GM12878 (cell line): Measurements from ENCODE around the gene C16orf95. TPM values are rescaled to one million over a fixed set of nuclear protein-coding genes. Genes with fewer than 3 reads are reported as not detected.

Source experiments
- ATAC-seq: fragments of 200-7000 bp; cut with Tn5 transposase; 3 replicates; pipeline ENCODE4 v1.9.1; 2020; ENCODE audit warnings: mild to moderate bottlenecking, moderate library complexity
- BruUV-seq: library from RNA; stranded (reverse); fragments of 400-500 nt; replicated peaks from 2 replicates; lab custom pipeline; 2021; lab: Mats Ljungman, UMichigan
- CTCF ChIA-PET: fragments of 300-600 bp; sonication (Branson Sonifier 250); formaldehyde crosslinking; extraction: SDS; loops from one replicate; lab custom pipeline; 2021; ENCODE audit warnings: inconsistent platforms; lab: Yijun Ruan, JAX
- POLR2A ChIA-PET: fragments of 350-600 bp; formaldehyde crosslinking; extraction: SDS; loops from one replicate; lab custom pipeline; 2021; ENCODE audit warnings: inconsistent platforms; lab: Charles Lee
- RAD21 ChIA-PET: fragments of 300-600 bp; sonication (Branson Sonifier 250); formaldehyde crosslinking; loops from one replicate; lab custom pipeline; 2023; ENCODE audit warnings: antibody characterized with exemption; ENCODE audit not compliant: unreplicated experiment; lab: Charles Lee
- SMC1A ChIA-PET: fragments of 300-600 bp; sonication (Branson Sonifier 250); formaldehyde crosslinking; loops from one replicate; lab custom pipeline; 2023; ENCODE audit not compliant: unreplicated experiment, uncharacterized antibody; lab: Charles Lee
- DNase-seq: peaks from one replicate; pipeline ENCODE4 v3.0.0-alpha.2; 2011; ENCODE audit warnings: low read depth, low spot score
- FAIRE-seq: peaks from 3 replicates; lab custom pipeline; 2011; peaks lifted over from hg19 to GRCh38; lab: Jason Lieb, UNC
- H2AFZ ChIP-seq: 2 replicates; pipeline ENCODE4 v1.6.0; 2011; ENCODE audit warnings: low read depth, low read length, control low read depth; ENCODE audit not compliant: control insufficient read depth
- H3K27ac ChIP-seq: 2 replicates; pipeline ENCODE4 v1.5.1; 2011; ENCODE audit warnings: control low read depth; ENCODE audit not compliant: control insufficient read depth, insufficient read depth
- H3K27me3 ChIP-seq, 2 experiments: replicated peaks in 1 of 2; 2 replicates each; pipeline versions ENCODE4 v1.6.0 to v1.6.1; 2011; ENCODE audit warnings: low read length in 1 of 2; ENCODE audit not compliant: control insufficient read depth in 2 of 2, insufficient read depth in 2 of 2
- H3K36me3 ChIP-seq, 2 experiments: 2 replicates each; pipeline ENCODE4 v1.5.1; 2011; ENCODE audit warnings: low read length in 1 of 2; ENCODE audit not compliant: control insufficient read depth in 2 of 2, insufficient read depth in 2 of 2
- H3K4me1 ChIP-seq: 2 replicates; pipeline ENCODE4 v1.6.1; 2011; ENCODE audit warnings: mild to moderate bottlenecking, low read length, moderate library complexity, mixed read lengths; ENCODE audit not compliant: control insufficient read depth, insufficient read depth
- H3K4me2 ChIP-seq: 2 replicates; pipeline ENCODE4 v1.6.0; 2011; ENCODE audit warnings: control low read depth; ENCODE audit not compliant: control insufficient read depth, insufficient read depth
- H3K4me3 ChIP-seq: fragments of 200-600 bp; sonication (generic); 2 replicates; pipeline ENCODE4 v1.5.1; 2016
- H3K79me2 ChIP-seq: 2 replicates; pipeline ENCODE4 v1.6.0; 2011; ENCODE audit warnings: low read length; ENCODE audit not compliant: control insufficient read depth, insufficient read depth
- H3K9ac ChIP-seq: 2 replicates; pipeline ENCODE4 v1.8.0; 2011; ENCODE audit warnings: low read length, control low read depth, mixed read lengths; ENCODE audit not compliant: control insufficient read depth, insufficient read depth
- H3K9me3 ChIP-seq: replicated peaks from 3 replicates; pipeline ENCODE4 v1.5.1; 2011; ENCODE audit warnings: mild to moderate bottlenecking, low read length; ENCODE audit not compliant: control insufficient read depth, insufficient read depth
- H4K20me1 ChIP-seq: 2 replicates; pipeline ENCODE4 v1.6.0; 2011; ENCODE audit not compliant: control insufficient read depth, insufficient read depth
- BHLHE40 ChIP-seq, 2 experiments: fragments of 450-650 bp in 1 of 2; IDR thresholded peaks; 2 replicates each; pipeline ENCODE4 v1.6.1; 2011 to 2017; ENCODE audit warnings: low read depth in 2 of 2, borderline replicate concordance in 1 of 2, improper control_type of control experiment in 1 of 2, low read length in 1 of 2, mild to moderate bottlenecking in 1 of 2
- CHD1 ChIP-seq: IDR thresholded peaks from 2 replicates; pipeline ENCODE4 v1.6.1; 2012; ENCODE audit warnings: low read depth, low read length, improper control_type of control experiment
- MEF2B ChIP-seq: fragments of 450-650 bp; IDR thresholded peaks from 2 replicates; pipeline ENCODE4 v1.6.1; 2018; ENCODE audit warnings: mild to moderate bottlenecking, moderate library complexity; ENCODE audit not compliant: partially characterized antibody, poor library complexity, severe bottlenecking
- MLLT1 ChIP-seq: fragments of 450-650 bp; IDR thresholded peaks from 2 replicates; pipeline ENCODE4 v1.6.1; 2016; ENCODE audit warnings: mild to moderate bottlenecking
- MYC ChIP-seq: IDR thresholded peaks from 2 replicates; pipeline ENCODE4 v1.6.1; 2011; ENCODE audit warnings: mild to moderate bottlenecking, low read length, moderate library complexity, inconsistent platforms; ENCODE audit not compliant: insufficient read depth, insufficient replicate concordance, insufficient read length, severe bottlenecking
- NFIC ChIP-seq: IDR thresholded peaks from 2 replicates; pipeline ENCODE4 v1.6.1; 2012; ENCODE audit warnings: low read depth, mild to moderate bottlenecking, inconsistent platforms, low read length, moderate library complexity
- NFXL1 ChIP-seq: fragments of 450-650 bp; IDR thresholded peaks from 2 replicates; pipeline ENCODE4 v1.6.1; 2017; ENCODE audit warnings: antibody characterized with exemption, mild to moderate bottlenecking, borderline replicate concordance
- POLR2AphosphoS2 ChIP-seq: IDR thresholded peaks from 2 replicates; pipeline ENCODE4 v1.6.1; 2011; ENCODE audit warnings: low read depth, mild to moderate bottlenecking, low read length, improper control_type of control experiment, moderate library complexity
- RAD21 ChIP-seq: IDR thresholded peaks from 2 replicates; pipeline ENCODE4 v1.6.1; 2011; ENCODE audit warnings: mild to moderate bottlenecking, low read depth, low read length, moderate library complexity; ENCODE audit not compliant: insufficient read depth
- SIN3A ChIP-seq: IDR thresholded peaks from 2 replicates; pipeline ENCODE4 v1.6.1; 2012; ENCODE audit warnings: low read depth, low read length, improper control_type of control experiment
- STAT1 ChIP-seq: fragments of 450-650 bp; conservative IDR thresholded peaks from 2 replicates; pipeline ENCODE4 v1.6.1; 2014; ENCODE audit warnings: antibody characterized with exemption, mild to moderate bottlenecking
- ZBED1 ChIP-seq: IDR thresholded peaks from 2 replicates; pipeline ENCODE4 v1.6.1; 2016; ENCODE audit warnings: borderline replicate concordance
- ZNF207 ChIP-seq: fragments of 450-650 bp; IDR thresholded peaks from 2 replicates; pipeline ENCODE4 v1.6.1; 2014; ENCODE audit warnings: antibody characterized with exemption, mild to moderate bottlenecking, borderline replicate concordance
- ZNF217 ChIP-seq: fragments of 450-650 bp; IDR thresholded peaks from 2 replicates; pipeline ENCODE4 v1.6.1; 2017; ENCODE audit warnings: antibody characterized with exemption, mild to moderate bottlenecking
- WGBS: methylation state at CpG from one replicate; pipeline ENCODE4 v1.1.6; 2016; ENCODE audit warnings: low lambda C conversion rate; ENCODE audit not compliant: insufficient replicate concordance, insufficient coverage; ENCODE audit errors: missing lambda C conversion rate; 5-methylcytosine and 5-hydroxymethylcytosine counted together
- in situ Hi-C: fragments of 300-500 bp; cut with MboI; formaldehyde crosslinking; loops from 9 replicates; pipeline ENCODE4 v1.14.3; 2018; ENCODE audit warnings: mixed read lengths
- intact Hi-C: fragments of 100-400 bp; cut with micrococcal nuclease; formaldehyde crosslinking; loops from one replicate; pipeline ENCODE4 v1.14.2; 2022; ENCODE audit not compliant: unreplicated experiment
- polyA plus RNA-seq, 11 experiments: library from polyadenylated mRNA; depleted of rRNA in 4 of 11; unstranded in 6 of 11; stranded (reverse) in 5 of 11; fragments of >200 nt; fragmentation: Nextera tagmentation in 4 of 11; fragmentation: Illumina TruSeq in 1 of 11; extraction: Ambion mirVana in 4 of 11; extraction: Trizol in 1 of 11; gene quantifications; 1 replicate in 1 of 11; 2 replicates in 10 of 11; pipeline versions ENCODE4 v1.2.1 to v1.2.3, GENCODE V29; 2011 to 2016; ENCODE audit warnings: inconsistent platforms in 2 of 11, missing spikeins in 2 of 11, low read depth in 1 of 11
- total RNA-seq, 4 experiments: library from RNA; depleted of rRNA in 3 of 4; stranded (reverse); fragments of >200 nt in 3 of 4; fragmentation: Illumina TruSeq in 1 of 4; extraction: Trizol in 1 of 4; gene quantifications; 2 replicates each; pipeline versions ENCODE4 v1.2.1 to v1.2.3, GENCODE V29; 2013 to 2021
- TF ChIP-seq, protein P1 (sequence below): fragments of 150-350 bp; IDR thresholded peaks from 2 replicates; pipeline ENCODE4 v1.6.1; 2014; ENCODE audit warnings: mild to moderate bottlenecking, low read depth, low read length
- TF ChIP-seq, protein P2 (sequence below): fragments of 450-650 bp; IDR thresholded peaks from 2 replicates; pipeline ENCODE4 v1.6.1; 2016; ENCODE audit warnings: mild to moderate bottlenecking, moderate library complexity, borderline replicate concordance

The C16orf95 gene
- total and polyA plus RNA-seq, 10 of the 15 experiments (the other 5 are each of a cell fraction or from before 2014, with no cell fraction given), result 0.90 to 22.7 (median 6.0) TPM

- H3K36me3 ChIP-seq, result no peaks in the 10 kb centered on the region
- ChIA-PET RAD21 (no interaction called here), SMC1A (no interaction called here), CTCF (interaction anchor here (0.7 to 2.1 kb wide), 3 partner anchors 16 to 875 kb away, joined by 4 to 5 read pairs (median 4); no protein-coding TSS in a partner anchor), POLR2A (no interaction called here)
- no peak overlapping the region for H3K4me2 ChIP-seq
- no peaks in the 10 kb centered on the region for H3K79me2 ChIP-seq
- ATAC-seq (no peak), DNase-seq (no peak), FAIRE-seq (no peak)
- no peak overlapping the region for H3K9ac ChIP-seq
- no peak overlapping the region for H3K4me3 ChIP-seq
- no peak overlapping the region for H3K27ac ChIP-seq
- no peak overlapping the region for H2AFZ ChIP-seq
- no peaks in the 10 kb centered on the region for H3K27me3 ChIP-seq
- no TSS peak for BruUV-seq
- WGBS, result 72% methylated on average over 20 of the region's 20 CpGs
- in situ Hi-C loops, result no loop called here
- H3K9me3 ChIP-seq, result no peaks in the 10 kb centered on the region; the same call in 2 of the 3 replicates
- intact Hi-C loops, result loop anchor here (5.0 kb wide), 1 partner anchor 734 kb away; no protein-coding TSS in a partner anchor
- H4K20me1 ChIP-seq, result no peaks in the 10 kb centered on the region
- no peaks in the 10 kb centered on the region for H3K4me1 ChIP-seq
- no peak for TF ChIP-seq MLLT1
- no peak for TF ChIP-seq STAT1
- TF ChIP-seq ZNF207, result no peak
- no peak for TF ChIP-seq POLR2AphosphoS2
- TF ChIP-seq NFIC, result no peak
- no peak for TF ChIP-seq MEF2B
- TF ChIP-seq NFXL1, result no peak
- TF ChIP-seq RAD21, result no peak
- no peak for TF ChIP-seq CHD1
- TF ChIP-seq ZBED1, result no peak
- TF ChIP-seq ZNF217, result no peak
- no peak for TF ChIP-seq BHLHE40 (IDR thresholded peaks at IDR 0.05; ENCODE audit: borderline replicate concordance in 1 of 2, low read depth in 2 of 2, low read length in 1 of 2)
- TF ChIP-seq, protein P1, sequence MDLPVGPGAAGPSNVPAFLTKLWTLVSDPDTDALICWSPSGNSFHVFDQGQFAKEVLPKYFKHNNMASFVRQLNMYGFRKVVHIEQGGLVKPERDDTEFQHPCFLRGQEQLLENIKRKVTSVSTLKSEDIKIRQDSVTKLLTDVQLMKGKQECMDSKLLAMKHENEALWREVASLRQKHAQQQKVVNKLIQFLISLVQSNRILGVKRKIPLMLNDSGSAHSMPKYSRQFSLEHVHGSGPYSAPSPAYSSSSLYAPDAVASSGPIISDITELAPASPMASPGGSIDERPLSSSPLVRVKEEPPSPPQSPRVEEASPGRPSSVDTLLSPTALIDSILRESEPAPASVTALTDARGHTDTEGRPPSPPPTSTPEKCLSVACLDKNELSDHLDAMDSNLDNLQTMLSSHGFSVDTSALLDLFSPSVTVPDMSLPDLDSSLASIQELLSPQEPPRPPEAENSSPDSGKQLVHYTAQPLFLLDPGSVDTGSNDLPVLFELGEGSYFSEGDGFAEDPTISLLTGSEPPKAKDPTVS, result no peak
- no peak for TF ChIP-seq SIN3A
- no peak for TF ChIP-seq MYC
- TF ChIP-seq, protein P2, sequence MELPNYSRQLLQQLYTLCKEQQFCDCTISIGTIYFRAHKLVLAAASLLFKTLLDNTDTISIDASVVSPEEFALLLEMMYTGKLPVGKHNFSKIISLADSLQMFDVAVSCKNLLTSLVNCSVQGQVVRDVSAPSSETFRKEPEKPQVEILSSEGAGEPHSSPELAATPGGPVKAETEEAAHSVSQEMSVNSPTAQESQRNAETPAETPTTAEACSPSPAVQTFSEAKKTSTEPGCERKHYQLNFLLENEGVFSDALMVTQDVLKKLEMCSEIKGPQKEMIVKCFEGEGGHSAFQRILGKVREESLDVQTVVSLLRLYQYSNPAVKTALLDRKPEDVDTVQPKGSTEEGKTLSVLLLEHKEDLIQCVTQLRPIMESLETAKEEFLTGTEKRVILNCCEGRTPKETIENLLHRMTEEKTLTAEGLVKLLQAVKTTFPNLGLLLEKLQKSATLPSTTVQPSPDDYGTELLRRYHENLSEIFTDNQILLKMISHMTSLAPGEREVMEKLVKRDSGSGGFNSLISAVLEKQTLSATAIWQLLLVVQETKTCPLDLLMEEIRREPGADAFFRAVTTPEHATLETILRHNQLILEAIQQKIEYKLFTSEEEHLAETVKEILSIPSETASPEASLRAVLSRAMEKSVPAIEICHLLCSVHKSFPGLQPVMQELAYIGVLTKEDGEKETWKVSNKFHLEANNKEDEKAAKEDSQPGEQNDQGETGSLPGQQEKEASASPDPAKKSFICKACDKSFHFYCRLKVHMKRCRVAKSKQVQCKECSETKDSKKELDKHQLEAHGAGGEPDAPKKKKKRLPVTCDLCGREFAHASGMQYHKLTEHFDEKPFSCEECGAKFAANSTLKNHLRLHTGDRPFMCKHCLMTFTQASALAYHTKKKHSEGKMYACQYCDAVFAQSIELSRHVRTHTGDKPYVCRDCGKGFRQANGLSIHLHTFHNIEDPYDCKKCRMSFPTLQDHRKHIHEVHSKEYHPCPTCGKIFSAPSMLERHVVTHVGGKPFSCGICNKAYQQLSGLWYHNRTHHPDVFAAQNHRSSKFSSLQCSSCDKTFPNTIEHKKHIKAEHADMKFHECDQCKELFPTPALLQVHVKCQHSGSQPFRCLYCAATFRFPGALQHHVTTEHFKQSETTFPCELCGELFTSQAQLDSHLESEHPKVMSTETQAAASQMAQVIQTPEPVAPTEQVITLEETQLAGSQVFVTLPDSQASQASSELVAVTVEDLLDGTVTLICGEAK, result no peak
Observed at GRCh38 chr16:87295661-87296531, 21.3 kb downstream of the C16orf95 start.
